Ovary (tissue), 3 donors: Measurements from ENCODE around the gene RRP36.

Experiments used
- CTCF ChIP-seq, 3 donors: fragments of 450-650 bp in 2 of 3; fragments of 200-600 bp in 1 of 3; IDR thresholded peaks; one replicate each; pipeline versions ENCODE4 v1.5.1 to v1.8.0; 2016 to 2022; ENCODE audit warnings: antibody characterized with exemption in 3 of 3, mild to moderate bottlenecking in 1 of 3
- POLR2A ChIP-seq: fragments of 450-650 bp; IDR thresholded peaks from one replicate; pipeline ENCODE4 v1.6.1; 2017; ENCODE audit warnings: antibody characterized with exemption, mild to moderate bottlenecking, moderate library complexity
- donor health status: DM: no; HTN: no; CAD: no.

GRCh38 chr6:43020052-43020705, 1.2 kb upstream of the RRP36 start:
- TF ChIP-seq POLR2A: no peak
- TF ChIP-seq CTCF (IDR thresholded peaks at IDR 0.05): no peak
